ENCODE results near the gene LRP1-AS. TPM values are rescaled to one million over a fixed set of nuclear protein-coding genes. Genes with fewer than 3 reads are reported as not detected.

LRP1-AS gene
- total RNA-seq, 1 experiment from 2014 or later = not detected

DNA sequence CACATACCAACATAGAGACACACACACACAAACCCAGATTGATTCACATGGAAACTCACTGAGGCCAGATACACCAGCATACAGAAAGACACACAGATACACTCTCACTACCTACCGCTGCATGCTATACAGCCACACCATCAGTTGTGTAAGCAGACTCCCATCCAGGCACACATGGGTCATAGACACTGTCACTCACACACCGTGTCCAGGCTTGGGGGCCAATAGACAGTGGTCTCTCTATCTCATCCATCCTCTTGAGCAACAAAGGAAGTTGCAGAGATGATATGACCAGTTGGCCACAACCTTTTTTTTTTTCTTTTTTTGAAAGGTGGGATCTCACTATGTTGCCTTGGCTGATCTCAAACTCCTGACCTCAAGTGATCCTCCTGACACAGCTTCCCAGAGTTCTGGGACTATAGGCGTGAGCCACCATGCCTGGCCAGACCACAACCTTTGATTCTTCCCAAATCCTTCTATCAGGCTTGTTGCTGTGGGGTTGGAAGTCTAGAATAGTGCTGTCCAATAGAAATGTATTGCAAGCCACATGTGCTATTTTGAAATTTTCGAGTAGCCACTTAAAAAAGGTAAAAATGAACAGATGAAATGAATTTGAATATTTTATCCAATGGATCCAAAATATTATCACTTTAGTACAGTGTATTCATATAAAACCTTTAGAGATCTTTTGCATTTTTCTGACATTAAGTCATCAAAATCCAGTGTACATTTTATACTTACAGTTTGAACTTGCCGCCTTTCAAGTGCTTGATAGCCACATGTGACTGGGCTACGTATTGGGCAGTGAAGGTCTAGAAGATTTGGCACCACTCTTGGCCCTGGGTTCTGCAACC lies 7.4 kb downstream of the LRP1-AS start (continued):
- TF ChIP-seq EZH2phosphoT487 (IDR thresholded peaks at IDR 0.05; ENCODE audit: borderline replicate concordance) (no peak), POLR2A (IDR thresholded peaks at IDR 0.05; ENCODE audit: borderline replicate concordance, extremely low read depth, insufficient read depth, insufficient read length) (no peak), EGR1 (IDR thresholded peaks at IDR 0.05; ENCODE audit: low read depth) (no peak), SRF (IDR thresholded peaks at IDR 0.05; ENCODE audit: low read depth) (no peak), SIN3A (IDR thresholded peaks at IDR 0.05; ENCODE audit: low read depth) (no peak)
- TF ChIP-seq, protein P1, sequence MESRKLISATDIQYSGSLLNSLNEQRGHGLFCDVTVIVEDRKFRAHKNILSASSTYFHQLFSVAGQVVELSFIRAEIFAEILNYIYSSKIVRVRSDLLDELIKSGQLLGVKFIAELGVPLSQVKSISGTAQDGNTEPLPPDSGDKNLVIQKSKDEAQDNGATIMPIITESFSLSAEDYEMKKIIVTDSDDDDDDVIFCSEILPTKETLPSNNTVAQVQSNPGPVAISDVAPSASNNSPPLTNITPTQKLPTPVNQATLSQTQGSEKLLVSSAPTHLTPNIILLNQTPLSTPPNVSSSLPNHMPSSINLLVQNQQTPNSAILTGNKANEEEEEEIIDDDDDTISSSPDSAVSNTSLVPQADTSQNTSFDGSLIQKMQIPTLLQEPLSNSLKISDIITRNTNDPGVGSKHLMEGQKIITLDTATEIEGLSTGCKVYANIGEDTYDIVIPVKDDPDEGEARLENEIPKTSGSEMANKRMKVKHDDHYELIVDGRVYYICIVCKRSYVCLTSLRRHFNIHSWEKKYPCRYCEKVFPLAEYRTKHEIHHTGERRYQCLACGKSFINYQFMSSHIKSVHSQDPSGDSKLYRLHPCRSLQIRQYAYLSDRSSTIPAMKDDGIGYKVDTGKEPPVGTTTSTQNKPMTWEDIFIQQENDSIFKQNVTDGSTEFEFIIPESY (IDR thresholded peaks at IDR 0.05; ENCODE audit: extremely low read depth, insufficient replicate concordance, low read length) = no peak
- TF ChIP-seq, protein P2, sequence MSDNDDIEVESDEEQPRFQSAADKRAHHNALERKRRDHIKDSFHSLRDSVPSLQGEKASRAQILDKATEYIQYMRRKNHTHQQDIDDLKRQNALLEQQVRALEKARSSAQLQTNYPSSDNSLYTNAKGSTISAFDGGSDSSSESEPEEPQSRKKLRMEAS (IDR thresholded peaks at IDR 0.05) = no peak

DNA sequence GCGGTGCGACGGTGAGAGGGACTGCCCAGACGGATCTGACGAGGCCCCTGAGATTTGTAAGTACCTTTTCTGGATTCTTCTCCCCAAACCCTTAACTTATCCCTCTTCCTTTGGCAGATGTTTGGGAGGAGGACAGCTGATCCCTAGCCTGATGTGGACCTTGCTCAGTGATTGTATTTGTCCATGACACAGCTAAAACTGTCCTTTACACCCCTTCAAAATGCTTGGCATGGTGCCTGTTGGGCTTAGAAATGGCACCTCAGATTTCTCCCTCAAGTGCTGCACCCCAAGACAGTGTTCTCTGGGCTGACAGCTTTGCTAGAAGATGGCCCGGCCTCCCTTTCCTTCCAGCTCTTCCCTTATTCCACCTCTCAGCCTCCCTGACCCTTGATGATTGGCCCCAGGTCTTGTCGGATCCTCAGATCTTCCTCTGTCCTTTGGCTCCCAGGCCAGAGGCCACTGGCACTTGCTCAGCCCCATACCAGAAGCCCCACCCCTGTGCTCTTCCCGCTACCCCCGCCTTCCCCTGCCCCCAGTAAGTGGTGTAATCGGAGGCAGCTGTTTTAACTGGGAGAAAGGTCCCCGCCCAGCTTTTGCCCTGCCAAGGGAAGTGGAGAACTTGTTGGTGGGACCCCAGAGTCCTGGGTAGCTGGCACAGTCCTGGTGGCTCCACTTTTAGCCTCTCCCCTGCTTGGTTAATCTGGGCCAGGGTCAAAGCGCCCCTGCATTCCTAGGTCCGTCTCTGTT lies 8.7 kb downstream of the LRP1-AS start:
- Histone ChIP-seq H3K4me2 (ENCODE audit: low read length) (no peak overlapping the region), H3K9ac (ENCODE audit: low read length) (no peak overlapping the region), H3K36me3 (ENCODE audit: control insufficient read depth in 1 of 2, insufficient read depth in 2 of 2, low read length in 2 of 2) (peaks cover 0 to 7% of the 10 kb centered on the region in 2 experiments; a peak in 2 of 4 replicates), H4K20me1 (ENCODE audit: insufficient read depth) (no peaks in the 10 kb centered on the region), H3K9me2 (ENCODE audit: insufficient read depth) (no peaks in the 10 kb centered on the region), H3K4me3 (replicated peaks in 1 of 2; ENCODE audit: low read depth in 1 of 2, low read length in 2 of 2) (no peak overlapping the region), H3K27ac (ENCODE audit: low read depth, low read length) (no peak overlapping the region), H3K4me1 (ENCODE audit: control insufficient read depth in 1 of 2, insufficient read depth in 2 of 2, low read length in 2 of 2) (no peaks in the 10 kb centered on the region), H3K9me3 (ENCODE audit: control insufficient read depth in 1 of 2, insufficient read depth in 1 of 2, low read depth in 1 of 2, low read length in 2 of 2) (no peaks in the 10 kb centered on the region), H2AFZ (ENCODE audit: low read depth, low read length, poor library complexity, severe bottlenecking) (no peak overlapping the region), H3K79me2 (ENCODE audit: insufficient read depth, low read length) (no peaks in the 10 kb centered on the region), H3K27me3 (ENCODE audit: insufficient read depth, low read length) (no peaks in the 10 kb centered on the region)
- ATAC-seq (no peak), DNase-seq (ENCODE audit: low read depth, low spot score) (no peak)
- no TSS peak for BruUV-seq (replicated peaks)
- intact Hi-C loops (cut with micrococcal nuclease) = no loop called here
- CTCF ChIA-PET = no interaction called here
- POLR2A ChIA-PET = no interaction called here
- RAD21 ChIA-PET (ENCODE audit: low non-redundant PET in 1 of 2, low total read pairs in 2 of 2, uncharacterized antibody in 2 of 2, unreplicated experiment in 2 of 2) = no interaction called here
- no peak for TF ChIP-seq EZH2phosphoT487 (IDR thresholded peaks at IDR 0.05; ENCODE audit: borderline replicate concordance)

Measured in HCT116 (cell line).